Hepatocyte (in vitro differentiated cells): ENCODE measurements around the gene ASXL2.

ENCODE experiments used
- EZH2 ChIP-seq: fragments of 200-600 bp; sonication (generic); IDR thresholded peaks from 2 replicates; pipeline ENCODE4 v1.6.1; 2016; ENCODE audit warnings: antibody characterized with exemption, mild to moderate bottlenecking, borderline replicate concordance
- EZH2phosphoT487 ChIP-seq: fragments of 200-600 bp; sonication (generic); IDR thresholded peaks from one replicate; pipeline ENCODE4 v1.6.1; 2018; ENCODE audit warnings: antibody characterized with exemption, mild to moderate bottlenecking, low read depth, moderate library complexity; ENCODE audit not compliant: unreplicated experiment, severe bottlenecking
- TF ChIP-seq, protein P1 (sequence below): fragments of 200-600 bp; sonication (generic); IDR thresholded peaks from 2 replicates; pipeline ENCODE4 v1.5.1; 2016; ENCODE audit warnings: antibody characterized with exemption, mild to moderate bottlenecking; ENCODE audit not compliant: poor library complexity

DNA sequence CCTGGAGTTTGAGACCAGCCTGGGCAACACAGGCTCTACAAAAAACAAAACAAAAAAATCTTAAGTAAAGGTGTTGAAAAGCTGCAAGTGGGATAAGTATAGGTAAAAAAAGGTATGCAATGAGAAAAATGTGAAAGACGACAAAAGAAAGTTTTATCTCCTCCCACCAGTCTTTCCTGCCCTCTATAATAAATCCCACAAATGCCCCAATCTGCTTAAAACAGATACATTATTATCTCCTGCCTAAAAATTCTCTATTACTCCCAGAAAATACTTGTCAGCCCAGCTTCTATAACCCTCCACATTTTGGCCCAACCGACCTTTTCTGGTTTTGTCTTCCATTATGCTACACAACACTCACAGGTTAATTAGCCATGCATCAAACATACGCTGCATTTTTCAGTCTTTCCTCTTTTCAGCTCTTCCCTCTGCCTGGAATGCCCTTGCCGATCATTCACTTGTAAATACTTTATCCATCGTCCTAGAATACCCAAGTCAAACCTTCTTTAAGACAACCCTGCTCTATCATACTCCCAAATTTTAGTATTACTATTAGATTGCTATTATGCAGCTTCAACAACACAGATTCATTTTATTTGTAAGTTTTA lies 10.8 kb downstream of the ASXL2 start:
- TF ChIP-seq, protein P1, sequence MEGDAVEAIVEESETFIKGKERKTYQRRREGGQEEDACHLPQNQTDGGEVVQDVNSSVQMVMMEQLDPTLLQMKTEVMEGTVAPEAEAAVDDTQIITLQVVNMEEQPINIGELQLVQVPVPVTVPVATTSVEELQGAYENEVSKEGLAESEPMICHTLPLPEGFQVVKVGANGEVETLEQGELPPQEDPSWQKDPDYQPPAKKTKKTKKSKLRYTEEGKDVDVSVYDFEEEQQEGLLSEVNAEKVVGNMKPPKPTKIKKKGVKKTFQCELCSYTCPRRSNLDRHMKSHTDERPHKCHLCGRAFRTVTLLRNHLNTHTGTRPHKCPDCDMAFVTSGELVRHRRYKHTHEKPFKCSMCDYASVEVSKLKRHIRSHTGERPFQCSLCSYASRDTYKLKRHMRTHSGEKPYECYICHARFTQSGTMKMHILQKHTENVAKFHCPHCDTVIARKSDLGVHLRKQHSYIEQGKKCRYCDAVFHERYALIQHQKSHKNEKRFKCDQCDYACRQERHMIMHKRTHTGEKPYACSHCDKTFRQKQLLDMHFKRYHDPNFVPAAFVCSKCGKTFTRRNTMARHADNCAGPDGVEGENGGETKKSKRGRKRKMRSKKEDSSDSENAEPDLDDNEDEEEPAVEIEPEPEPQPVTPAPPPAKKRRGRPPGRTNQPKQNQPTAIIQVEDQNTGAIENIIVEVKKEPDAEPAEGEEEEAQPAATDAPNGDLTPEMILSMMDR = no peak
- TF ChIP-seq EZH2 = no peak
- TF ChIP-seq EZH2phosphoT487 = no peak
